22Rv1 (cell line): ENCODE data around the gene LZTR1.

Source experiments
- H3K27ac ChIP-seq: fragments of 450-650 bp; 2 replicates; pipeline ENCODE4 v1.5.1; 2017
- ZFX ChIP-seq: fragments of 450-650 bp; IDR thresholded peaks from 2 replicates; pipeline ENCODE4 v1.6.1; 2017; ENCODE audit warnings: antibody characterized with exemption, borderline replicate concordance
- TF ChIP-seq, protein P1 (sequence below): fragments of 450-650 bp; IDR thresholded peaks from 2 replicates; pipeline ENCODE4 v1.5.1; 2017; ENCODE audit warnings: mild to moderate bottlenecking

Gene LZTR1

GRCh38 chr22:20994128-20994901, 12.2 kb downstream of the LZTR1 start:
- no peak for TF ChIP-seq ZFX
- TF ChIP-seq, protein P1, sequence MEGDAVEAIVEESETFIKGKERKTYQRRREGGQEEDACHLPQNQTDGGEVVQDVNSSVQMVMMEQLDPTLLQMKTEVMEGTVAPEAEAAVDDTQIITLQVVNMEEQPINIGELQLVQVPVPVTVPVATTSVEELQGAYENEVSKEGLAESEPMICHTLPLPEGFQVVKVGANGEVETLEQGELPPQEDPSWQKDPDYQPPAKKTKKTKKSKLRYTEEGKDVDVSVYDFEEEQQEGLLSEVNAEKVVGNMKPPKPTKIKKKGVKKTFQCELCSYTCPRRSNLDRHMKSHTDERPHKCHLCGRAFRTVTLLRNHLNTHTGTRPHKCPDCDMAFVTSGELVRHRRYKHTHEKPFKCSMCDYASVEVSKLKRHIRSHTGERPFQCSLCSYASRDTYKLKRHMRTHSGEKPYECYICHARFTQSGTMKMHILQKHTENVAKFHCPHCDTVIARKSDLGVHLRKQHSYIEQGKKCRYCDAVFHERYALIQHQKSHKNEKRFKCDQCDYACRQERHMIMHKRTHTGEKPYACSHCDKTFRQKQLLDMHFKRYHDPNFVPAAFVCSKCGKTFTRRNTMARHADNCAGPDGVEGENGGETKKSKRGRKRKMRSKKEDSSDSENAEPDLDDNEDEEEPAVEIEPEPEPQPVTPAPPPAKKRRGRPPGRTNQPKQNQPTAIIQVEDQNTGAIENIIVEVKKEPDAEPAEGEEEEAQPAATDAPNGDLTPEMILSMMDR = no peak
- H3K27ac ChIP-seq = no peak overlapping the region

DNA sequence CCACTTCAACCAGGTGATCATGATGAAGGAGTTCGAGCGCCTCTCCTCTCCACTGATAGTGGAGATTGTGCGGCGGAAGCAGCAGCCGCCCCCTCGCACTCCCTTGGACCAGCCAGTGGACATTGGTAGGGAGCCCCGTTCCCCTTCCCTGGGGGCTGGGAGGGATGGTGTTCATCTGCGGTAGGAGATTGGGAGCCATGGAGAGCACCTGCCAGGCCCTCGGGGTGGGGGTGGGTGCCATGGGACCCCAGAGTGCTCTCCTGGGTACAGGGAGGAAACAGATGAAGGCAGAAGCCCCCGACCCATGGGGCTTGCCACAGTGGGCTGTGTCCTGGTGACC, 12.8 kb downstream of the LZTR1 start:
- no peak overlapping the region for H3K27ac ChIP-seq
- no peak for TF ChIP-seq ZFX
- TF ChIP-seq, protein P1 = no peak

GRCh38 chr22:20995329-20996030, 13.4 kb downstream of the LZTR1 start:
- no peak for TF ChIP-seq ZFX
- TF ChIP-seq, protein P1 = no peak
- H3K27ac ChIP-seq = no peak overlapping the region

- TF ChIP-seq, protein P1 = no peak
- TF ChIP-seq ZFX = no peak
- H3K27ac ChIP-seq = no peak overlapping the region
These were observed 13.9 kb downstream of the LZTR1 start for GRCh38 chr22:20996031-20996410.

- TF ChIP-seq ZFX = no peak
- TF ChIP-seq, protein P1 = no peak
- H3K27ac ChIP-seq = no peak overlapping the region
These were observed 14.8 kb downstream of the LZTR1 start for GRCh38 chr22:20996598-20997535.

GRCh38 chr22:20997536-20998257, 15.6 kb downstream of the LZTR1 start:
- H3K27ac ChIP-seq = peak overlapping the region; percentile 99
- TF ChIP-seq, protein P1 = no peak
- no peak for TF ChIP-seq ZFX
